H9 (cell line): Measurements from ENCODE around the gene FAM161B. TPM values are rescaled to one million over a fixed set of nuclear protein-coding genes. Genes with fewer than 3 reads are reported as not detected.

Experiments
- DNase-seq: peaks from one replicate; pipeline ENCODE4 v3.0.0-alpha.2; 2017
- H2AFZ ChIP-seq: one replicate; pipeline ENCODE4 v1.6.1; 2013; ENCODE audit warnings: mild to moderate bottlenecking, low read length, control low read depth, moderate library complexity
- H2AK5ac ChIP-seq: 2 replicates; pipeline ENCODE4 v1.6.1; 2013; ENCODE audit warnings: low read length, control low read depth, mixed read lengths; ENCODE audit not compliant: insufficient read length
- H2BK120ac ChIP-seq: one replicate; pipeline ENCODE4 v1.6.1; 2013; ENCODE audit warnings: low read depth, mild to moderate bottlenecking, low read length, control low read depth, inconsistent platforms; ENCODE audit not compliant: poor library complexity, severe bottlenecking
- H2BK12ac ChIP-seq: 2 replicates; pipeline ENCODE4 v1.6.1; 2013; ENCODE audit warnings: low read length, control low read depth, mixed read lengths, low read depth; ENCODE audit not compliant: insufficient read length
- H2BK15ac ChIP-seq: 2 replicates; pipeline ENCODE4 v1.6.1; 2013; ENCODE audit warnings: low read depth, low read length, control low read depth
- H2BK20ac ChIP-seq: one replicate; pipeline ENCODE4 v1.6.1; 2013; ENCODE audit warnings: low read depth, mild to moderate bottlenecking, low read length, control low read depth, inconsistent platforms; ENCODE audit not compliant: poor library complexity, severe bottlenecking
- H2BK5ac ChIP-seq: 2 replicates; pipeline ENCODE4 v1.6.1; 2013; ENCODE audit warnings: low read length, control low read depth, mixed read lengths; ENCODE audit not compliant: insufficient read length
- H3K14ac ChIP-seq: 2 replicates; pipeline ENCODE4 v1.6.1; 2013; ENCODE audit warnings: low read length, control low read depth; ENCODE audit not compliant: insufficient read depth
- H3K18ac ChIP-seq: 2 replicates; pipeline ENCODE4 v1.6.1; 2013; ENCODE audit warnings: low read depth, mild to moderate bottlenecking, mixed read lengths, low read length, control low read depth; ENCODE audit not compliant: insufficient read length
- H3K23ac ChIP-seq: 2 replicates; pipeline ENCODE4 v1.6.1; 2013; ENCODE audit warnings: low read length, control low read depth, mixed read lengths, low read depth; ENCODE audit not compliant: insufficient read length
- H3K23me2 ChIP-seq: 2 replicates; pipeline ENCODE4 v1.6.1; 2013; ENCODE audit warnings: low read depth, mild to moderate bottlenecking, mixed read lengths, low read length, control low read depth; ENCODE audit not compliant: insufficient read length, poor library complexity, severe bottlenecking
- H3K27ac ChIP-seq: 2 replicates; pipeline ENCODE4 v1.5.1; 2013; ENCODE audit warnings: low read length, control low read depth, mixed read lengths, low read depth; ENCODE audit not compliant: insufficient read length
- H3K27me3 ChIP-seq: 2 replicates; pipeline ENCODE4 v1.6.1; 2013; ENCODE audit warnings: low read length, control low read depth, inconsistent platforms; ENCODE audit not compliant: insufficient read depth
- H3K4ac ChIP-seq: 2 replicates; pipeline ENCODE4 v1.6.1; 2013; ENCODE audit warnings: low read depth, mild to moderate bottlenecking, control low read depth, inconsistent platforms, low read length, moderate library complexity
- H3K4me1 ChIP-seq: 2 replicates; pipeline ENCODE4 v1.6.1; 2013; ENCODE audit warnings: low read length, control low read depth, inconsistent platforms; ENCODE audit not compliant: insufficient read depth
- H3K4me2 ChIP-seq: 2 replicates; pipeline ENCODE4 v1.6.1; 2013; ENCODE audit warnings: low read length, control low read depth, mixed read lengths; ENCODE audit not compliant: insufficient read length, insufficient read depth
- H3K56ac ChIP-seq: 2 replicates; pipeline ENCODE4 v1.6.1; 2013; ENCODE audit warnings: low read depth, mild to moderate bottlenecking, mixed read lengths, low read length, control low read depth; ENCODE audit not compliant: insufficient read length
- H3K79me1 ChIP-seq: 2 replicates; pipeline ENCODE4 v1.6.1; 2013; ENCODE audit warnings: low read depth, mild to moderate bottlenecking, moderate library complexity, low read length, control low read depth, inconsistent platforms; ENCODE audit not compliant: insufficient read depth, poor library complexity, severe bottlenecking
- H3K79me2 ChIP-seq: 2 replicates; pipeline ENCODE4 v1.6.1; 2013; ENCODE audit warnings: low read length, control low read depth, inconsistent platforms; ENCODE audit not compliant: insufficient read depth
- H3K9ac ChIP-seq: 2 replicates; pipeline ENCODE4 v1.6.1; 2013; ENCODE audit warnings: low read length, control low read depth, mixed read lengths; ENCODE audit not compliant: insufficient read length; ENCODE audit errors: extremely low read depth
- H3K9me3 ChIP-seq: one replicate; pipeline ENCODE4 v1.6.1; 2013; ENCODE audit warnings: low read depth, low read length, inconsistent platforms; ENCODE audit not compliant: control insufficient read depth
- H3T11ph ChIP-seq: one replicate; pipeline ENCODE4 v1.6.1; 2013; ENCODE audit warnings: mild to moderate bottlenecking, low read length, control low read depth, inconsistent platforms
- H4K20me1 ChIP-seq: one replicate; pipeline ENCODE4 v1.6.1; 2013; ENCODE audit not compliant: control insufficient read depth, insufficient read length, insufficient read depth
- H4K5ac ChIP-seq: 2 replicates; pipeline ENCODE4 v1.6.1; 2013; ENCODE audit warnings: low read depth, mild to moderate bottlenecking, mixed read lengths, low read length, control low read depth; ENCODE audit not compliant: insufficient read length
- H4K8ac ChIP-seq: replicated peaks from 2 replicates; pipeline ENCODE4 v1.6.1; 2013; ENCODE audit warnings: low read length, control low read depth, mixed read lengths, low read depth; ENCODE audit not compliant: insufficient read length
- H4K91ac ChIP-seq: 2 replicates; pipeline ENCODE4 v1.6.1; 2013; ENCODE audit warnings: low read depth, mild to moderate bottlenecking, moderate library complexity, mixed read lengths, low read length, control low read depth; ENCODE audit not compliant: insufficient read length
- H3K27ac Mint-ChIP-seq, 3 experiments: 2 replicates in 2 of 3; 3 replicates in 1 of 3; pipeline ENCODE4 v1.8.0; 2020 to 2021; ENCODE audit warnings: mixed read lengths in 3 of 3, mild to moderate bottlenecking in 1 of 3, moderate library complexity in 1 of 3
- H3K27me3 Mint-ChIP-seq: 2 replicates; pipeline ENCODE4 v1.8.0; 2021; ENCODE audit warnings: low read depth, mild to moderate bottlenecking, moderate library complexity, mixed read lengths
- H3K36me3 Mint-ChIP-seq, 3 experiments: 2 replicates in 2 of 3; 3 replicates in 1 of 3; pipeline ENCODE4 v1.8.0; 2020 to 2021; ENCODE audit warnings: low read depth in 3 of 3, mixed read lengths in 3 of 3; ENCODE audit not compliant: insufficient read depth in 1 of 3
- H3K4me1 Mint-ChIP-seq, 2 experiments: 2 replicates each; pipeline ENCODE4 v1.8.0; 2020; ENCODE audit warnings: mixed read lengths in 2 of 2
- H3K4me3 Mint-ChIP-seq, 2 experiments: 2 replicates in 1 of 2; 3 replicates in 1 of 2; pipeline ENCODE4 v1.8.0; 2020 to 2021; ENCODE audit warnings: mild to moderate bottlenecking in 2 of 2, mixed read lengths in 2 of 2, moderate library complexity in 1 of 2
- H3K9me3 Mint-ChIP-seq, 2 experiments: 2 replicates in 1 of 2; 3 replicates in 1 of 2; pipeline ENCODE4 v1.8.0; 2020; ENCODE audit warnings: mild to moderate bottlenecking in 2 of 2, mixed read lengths in 2 of 2, moderate library complexity in 1 of 2
- CTCF ChIP-seq: fragments of 200-600 bp; sonication (generic); conservative IDR thresholded peaks from 3 replicates; pipeline ENCODE4 v1.8.0; 2021; ENCODE audit warnings: antibody characterized with exemption, mild to moderate bottlenecking
- WGBS: extraction: QIAGEN DNeasy Blood & Tissue Kit; methylation state at CpG from one replicate; pipeline ENCODE4 v1.1.7; 2013; ENCODE audit warnings: missing lambda C conversion rate, low lambda C conversion rate, mixed read lengths; ENCODE audit not compliant: insufficient read length; ENCODE audit errors: extremely low coverage; 5-methylcytosine and 5-hydroxymethylcytosine counted together
- long read RNA-seq: library from polyadenylated mRNA; unstranded; transcript quantifications from one replicate; pipeline ENCODE4 v2.0.0, GENCODE V29; 2020
- total RNA-seq: library from RNA; stranded (reverse); gene quantifications from 2 replicates; pipeline ENCODE4 v1.2.1, GENCODE V29; 2021

FAM161B gene
- 0.79 and 0.92 TPM in 2 replicates for total RNA-seq
- long read RNA-seq, full-length matches to known transcripts: 3 of 6 reads
- long read RNA-seq, partial matches to known transcripts: 2 of 6 reads
- long read RNA-seq, other reads (novel, unspliced or antisense): 1 of 6 reads

GRCh38 chr14:73949752-73950734, at the start of gene FAM161B, which contains the start of gene COQ6:
Gene FAM161B (minus strand): TSS chr14:73950094. CDS start chr14:73950026, 68 bp downstream.
Gene COQ6 (plus strand): TSS chr14:73950302. CDS start chr14:73950333, 31 bp downstream.
- H2AFZ ChIP-seq: peak within 1 kb of the TSS; percentile 79
- no peak within 1 kb of the TSS for H2AK5ac ChIP-seq
- H2BK5ac ChIP-seq: no peak within 1 kb of the TSS
- no peak within 1 kb of the TSS for H2BK120ac ChIP-seq
- Mint-ChIP-seq H3K27me3 (peaks cover 17% of the 10 kb centered on the region), H3K36me3 (peaks cover 4 to 12% (median 11%) of the 10 kb centered on the region in 3 experiments; a peak in 5 of 7 replicates), H3K27ac (peak within 1 kb of the TSS; percentile 80 to 97 (median 92)), H3K9me3 (no peaks in the 10 kb centered on the region), H3K4me1 (peaks cover 5 to 10% of the 10 kb centered on the region in 2 experiments; a peak in 3 of 4 replicates), H3K4me3 (peak within 1 kb of the TSS; percentile 88 to 93)
- H3K9ac ChIP-seq: peak within 1 kb of the TSS; percentile 11
- no peaks in the 10 kb centered on the region for H3K79me2 ChIP-seq
- WGBS: no CpG with 5 or more reads among the region's 70 CpGs
- no peak within 1 kb of the TSS for H3K4ac ChIP-seq
- H3K4me1 ChIP-seq: no peaks in the 10 kb centered on the region
- H3K14ac ChIP-seq: peak within 1 kb of the TSS; percentile 77
- no peaks in the 10 kb centered on the region for H4K20me1 ChIP-seq
- H3K27me3 ChIP-seq: no peaks in the 10 kb centered on the region
- H2BK20ac ChIP-seq: no peak within 1 kb of the TSS
- no peak within 1 kb of the TSS for H4K91ac ChIP-seq
- H3K56ac ChIP-seq: no peak within 1 kb of the TSS
- H3K9me3 ChIP-seq: no peaks in the 10 kb centered on the region
- H4K5ac ChIP-seq: no peak within 1 kb of the TSS
- no peak within 1 kb of the TSS for H3K27ac ChIP-seq
- peak; percentile 97 for DNase-seq
- H3K4me2 ChIP-seq: peak within 1 kb of the TSS; percentile 34
- no peaks in the 10 kb centered on the region for H3K23me2 ChIP-seq
- TF ChIP-seq CTCF: no peak
- H4K8ac ChIP-seq: no peak within 1 kb of the TSS
- H2BK12ac ChIP-seq: no peak within 1 kb of the TSS
- no peak within 1 kb of the TSS for H2BK15ac ChIP-seq
- no peak within 1 kb of the TSS for H3K23ac ChIP-seq
- no peak within 1 kb of the TSS for H3T11ph ChIP-seq
- no peaks in the 10 kb centered on the region for H3K79me1 ChIP-seq
- H3K18ac ChIP-seq: peak within 1 kb of the TSS; percentile 81
